ENCODE data around the gene POGLUT2.

POGLUT2 gene

GRCh38 chr13:102761071-102761470 lies 37.7 kb downstream of the POGLUT2 start:
- no peak for DNase-seq

GRCh38 chr13:102758842-102759241 lies 39.9 kb downstream of the POGLUT2 start:
- no peak for DNase-seq

DNA sequence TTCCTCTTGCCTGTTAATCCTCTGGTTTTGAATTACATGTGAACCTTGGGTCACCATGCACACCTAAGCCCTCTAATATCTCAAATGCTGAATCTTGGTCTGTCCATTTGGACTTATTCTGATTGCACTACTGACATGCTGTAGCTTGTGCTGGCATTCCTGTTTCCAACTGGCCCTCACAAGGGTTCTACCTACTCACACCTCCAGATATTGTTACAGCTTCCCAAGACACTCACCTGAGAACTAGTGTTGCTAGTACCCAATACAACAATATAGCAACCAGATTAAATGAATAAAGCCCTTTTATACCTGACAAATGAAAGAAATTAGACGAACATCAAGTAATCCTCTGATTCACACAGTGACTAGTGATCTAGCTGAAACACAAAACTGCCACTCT lies 41.8 kb downstream of the POGLUT2 start:
- DNase-seq: no peak

- no peak for DNase-seq
Measured at GRCh38 chr13:102751886-102752285, 46.9 kb downstream of the POGLUT2 start.

GRCh38 chr13:102742506-102742905 lies 56.3 kb downstream of the POGLUT2 start:
- DNase-seq: no peak

DNA sequence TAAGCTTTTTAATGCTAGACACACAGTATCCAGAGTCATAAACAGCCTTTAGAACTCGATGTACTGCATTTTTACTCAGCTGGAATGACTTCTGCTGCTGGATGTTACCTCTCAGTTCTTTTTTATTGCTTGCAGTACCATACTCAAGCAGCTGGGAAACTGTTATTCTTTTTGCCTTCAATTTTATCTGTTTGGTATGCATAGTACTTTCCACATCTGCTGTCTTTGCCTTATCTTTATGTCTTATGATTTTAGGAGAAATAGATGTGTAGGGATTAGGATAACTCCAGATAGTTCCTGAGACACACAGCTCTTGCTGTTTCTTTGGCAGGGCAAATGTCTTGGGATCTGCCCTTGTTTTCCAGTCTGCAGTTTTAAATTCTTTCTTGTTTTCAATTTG lies 56.7 kb downstream of the POGLUT2 start:
- no peak for DNase-seq
